NT2/D1 (cell line): ENCODE results near the gene SPATA32.

Source experiments
- YY1 ChIP-seq: IDR thresholded peaks from 2 replicates; pipeline ENCODE4 v1.6.1; 2011; ENCODE audit not compliant: insufficient read length, insufficient read depth
- ZNF274 ChIP-seq: IDR thresholded peaks from 2 replicates; pipeline ENCODE4 v1.6.1; 2011; ENCODE audit warnings: mild to moderate bottlenecking, low read depth, low read length

- TF ChIP-seq ZNF274 (no peak), YY1 (no peak)
Observed at GRCh38 chr17:45218895-45219661, 42.8 kb downstream of the SPATA32 start.
